Measurements from ENCODE around the gene MMP11. TPM values are rescaled to one million over a fixed set of nuclear protein-coding genes. Genes with fewer than 3 reads are reported as not detected.

The MMP11 gene
- polyA plus RNA-seq, 3 donors, result not detected

DNA sequence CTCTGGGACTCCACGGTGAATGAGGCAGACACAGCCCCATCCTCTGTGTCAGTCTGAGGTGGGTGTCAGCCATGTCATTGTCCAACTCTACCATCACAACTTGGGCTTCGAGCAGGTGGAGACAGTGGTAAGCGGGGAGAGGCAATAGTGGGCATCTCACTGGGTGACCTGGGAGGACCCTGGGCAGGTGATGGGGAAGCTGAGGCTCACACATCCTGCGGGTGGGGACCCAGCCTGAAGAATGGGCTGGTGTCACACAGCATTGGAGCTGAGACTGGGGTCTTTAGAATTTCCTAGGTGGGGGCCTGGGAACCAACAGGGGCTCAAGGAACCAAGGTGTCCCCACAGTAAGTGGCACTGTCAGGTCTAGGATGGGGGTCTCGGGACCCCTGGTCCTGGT lies 7.1 kb downstream of the MMP11 start:
- H3K36me3 ChIP-seq (replicated peaks in 1 of 2; ENCODE audit: control insufficient read depth in 1 of 2, insufficient read depth in 2 of 2, low read length in 2 of 2), result no peaks in the 10 kb centered on the region
- no peak overlapping the region for H3K9ac ChIP-seq (ENCODE audit: insufficient read depth, low read length, poor library complexity, severe bottlenecking)
- H3K4me2 ChIP-seq (replicated peaks; ENCODE audit: extremely low read depth, low read length, poor library complexity, severe bottlenecking), result no peak overlapping the region
- Mint-ChIP-seq H3K27ac (no peak overlapping the region), H3K9me3 (no peaks in the 10 kb centered on the region), H3K27me3 (ENCODE audit: low read depth in 3 of 3) (peaks cover 4 to 9% (median 6%) of the 10 kb centered on the region in 3 donors), H3K4me3 (no peak overlapping the region), H3K4me1 (no peaks in the 10 kb centered on the region), H3K36me3 (no peaks in the 10 kb centered on the region)
- H3K4me1 ChIP-seq (ENCODE audit: control insufficient read depth in 1 of 2, insufficient read depth in 2 of 2, low read length in 2 of 2), result no peaks in the 10 kb centered on the region
- no peaks in the 10 kb centered on the region for H3K79me2 ChIP-seq (ENCODE audit: insufficient read depth, low read length)
- no peak overlapping the region for H3K27ac ChIP-seq (ENCODE audit: low read depth in 1 of 2, low read length in 2 of 2)
- 97% methylated on average over 5 of the region's 5 CpGs for WGBS (ENCODE audit: insufficient coverage)
- intact Hi-C loops (cut with micrococcal nuclease), result no loop called here
- DNase-seq, result no peak
- H3K4me3 ChIP-seq (replicated peaks in 1 of 3; ENCODE audit: low read depth in 2 of 3, low read length in 3 of 3), result no peak overlapping the region
- TF ChIP-seq, protein P1, sequence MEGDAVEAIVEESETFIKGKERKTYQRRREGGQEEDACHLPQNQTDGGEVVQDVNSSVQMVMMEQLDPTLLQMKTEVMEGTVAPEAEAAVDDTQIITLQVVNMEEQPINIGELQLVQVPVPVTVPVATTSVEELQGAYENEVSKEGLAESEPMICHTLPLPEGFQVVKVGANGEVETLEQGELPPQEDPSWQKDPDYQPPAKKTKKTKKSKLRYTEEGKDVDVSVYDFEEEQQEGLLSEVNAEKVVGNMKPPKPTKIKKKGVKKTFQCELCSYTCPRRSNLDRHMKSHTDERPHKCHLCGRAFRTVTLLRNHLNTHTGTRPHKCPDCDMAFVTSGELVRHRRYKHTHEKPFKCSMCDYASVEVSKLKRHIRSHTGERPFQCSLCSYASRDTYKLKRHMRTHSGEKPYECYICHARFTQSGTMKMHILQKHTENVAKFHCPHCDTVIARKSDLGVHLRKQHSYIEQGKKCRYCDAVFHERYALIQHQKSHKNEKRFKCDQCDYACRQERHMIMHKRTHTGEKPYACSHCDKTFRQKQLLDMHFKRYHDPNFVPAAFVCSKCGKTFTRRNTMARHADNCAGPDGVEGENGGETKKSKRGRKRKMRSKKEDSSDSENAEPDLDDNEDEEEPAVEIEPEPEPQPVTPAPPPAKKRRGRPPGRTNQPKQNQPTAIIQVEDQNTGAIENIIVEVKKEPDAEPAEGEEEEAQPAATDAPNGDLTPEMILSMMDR (IDR thresholded peaks at IDR 0.05), result no peak
- H4K20me1 ChIP-seq (ENCODE audit: insufficient read depth, low read length), result no peaks in the 10 kb centered on the region
- no peak overlapping the region for H2AFZ ChIP-seq (ENCODE audit: insufficient read depth, low read depth, low read length, poor library complexity, severe bottlenecking)
- H3K9me3 ChIP-seq (replicated peaks in 1 of 2; ENCODE audit: control insufficient read depth in 1 of 2, insufficient read depth in 1 of 2, low read length in 2 of 2), result no peaks in the 10 kb centered on the region
- H3K27me3 ChIP-seq (ENCODE audit: control insufficient read depth in 2 of 2, insufficient read depth in 2 of 2, low read length in 2 of 2), result no peaks in the 10 kb centered on the region

DNA sequence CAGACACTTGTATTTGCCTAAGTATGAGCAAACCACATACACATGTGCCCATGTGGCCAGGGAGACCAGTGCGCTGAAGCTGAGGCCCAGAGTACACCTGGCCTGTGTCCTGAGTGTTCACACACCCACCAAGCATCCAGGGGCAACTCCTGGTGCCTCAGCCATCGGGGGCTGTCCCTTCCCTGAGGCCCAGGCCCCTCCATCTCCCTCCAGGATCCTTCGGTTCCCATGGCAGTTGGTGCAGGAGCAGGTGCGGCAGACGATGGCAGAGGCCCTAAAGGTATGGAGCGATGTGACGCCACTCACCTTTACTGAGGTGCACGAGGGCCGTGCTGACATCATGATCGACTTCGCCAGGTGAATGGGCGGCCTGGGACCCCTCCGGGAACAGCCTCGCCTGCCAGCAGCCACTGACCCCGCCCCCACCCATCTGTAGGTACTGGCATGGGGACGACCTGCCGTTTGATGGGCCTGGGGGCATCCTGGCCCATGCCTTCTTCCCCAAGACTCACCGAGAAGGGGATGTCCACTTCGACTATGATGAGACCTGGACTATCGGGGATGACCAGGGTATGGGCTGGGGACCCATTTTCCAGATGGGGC lies 7.6 kb downstream of the MMP11 start:
- Histone ChIP-seq H3K36me3 (replicated peaks in 1 of 2; ENCODE audit: control insufficient read depth in 1 of 2, insufficient read depth in 2 of 2, low read length in 2 of 2) (no peaks in the 10 kb centered on the region), H3K4me2 (replicated peaks; ENCODE audit: extremely low read depth, low read length, poor library complexity, severe bottlenecking) (no peak overlapping the region), H2AFZ (ENCODE audit: insufficient read depth, low read depth, low read length, poor library complexity, severe bottlenecking) (no peak overlapping the region), H4K20me1 (ENCODE audit: insufficient read depth, low read length) (no peaks in the 10 kb centered on the region), H3K4me3 (replicated peaks in 1 of 3; ENCODE audit: low read depth in 2 of 3, low read length in 3 of 3) (no peak overlapping the region), H3K79me2 (ENCODE audit: insufficient read depth, low read length) (no peaks in the 10 kb centered on the region), H3K4me1 (ENCODE audit: control insufficient read depth in 1 of 2, insufficient read depth in 2 of 2, low read length in 2 of 2) (no peaks in the 10 kb centered on the region), H3K9me3 (replicated peaks in 1 of 2; ENCODE audit: control insufficient read depth in 1 of 2, insufficient read depth in 1 of 2, low read length in 2 of 2) (no peaks in the 10 kb centered on the region), H3K9ac (ENCODE audit: insufficient read depth, low read length, poor library complexity, severe bottlenecking) (no peak overlapping the region), H3K27me3 (ENCODE audit: control insufficient read depth in 2 of 2, insufficient read depth in 2 of 2, low read length in 2 of 2) (no peaks in the 10 kb centered on the region), H3K27ac (ENCODE audit: low read depth in 1 of 2, low read length in 2 of 2) (no peak overlapping the region)
- 94% methylated on average over 19 of the region's 20 CpGs for WGBS (ENCODE audit: insufficient coverage)
- intact Hi-C loops (cut with micrococcal nuclease), result no loop called here
- Mint-ChIP-seq H3K4me3 (no peak overlapping the region), H3K9me3 (no peaks in the 10 kb centered on the region), H3K27me3 (ENCODE audit: low read depth in 3 of 3) (peaks cover 0 to 6% (median 2%) of the 10 kb centered on the region in 3 donors), H3K36me3 (no peaks in the 10 kb centered on the region), H3K27ac (no peak overlapping the region), H3K4me1 (no peaks in the 10 kb centered on the region)
- no peak for DNase-seq
- TF ChIP-seq, protein P1 (IDR thresholded peaks at IDR 0.05), result no peak

All from CD14-positive monocyte (primary cell).